ENCODE measurements around the gene CDKAL1. TPM values are rescaled to one million over a fixed set of nuclear protein-coding genes. Genes with fewer than 3 reads are reported as not detected.

The CDKAL1 gene
- total RNA-seq, 1 donor from 2014 or later, result 24.8 TPM

DNA sequence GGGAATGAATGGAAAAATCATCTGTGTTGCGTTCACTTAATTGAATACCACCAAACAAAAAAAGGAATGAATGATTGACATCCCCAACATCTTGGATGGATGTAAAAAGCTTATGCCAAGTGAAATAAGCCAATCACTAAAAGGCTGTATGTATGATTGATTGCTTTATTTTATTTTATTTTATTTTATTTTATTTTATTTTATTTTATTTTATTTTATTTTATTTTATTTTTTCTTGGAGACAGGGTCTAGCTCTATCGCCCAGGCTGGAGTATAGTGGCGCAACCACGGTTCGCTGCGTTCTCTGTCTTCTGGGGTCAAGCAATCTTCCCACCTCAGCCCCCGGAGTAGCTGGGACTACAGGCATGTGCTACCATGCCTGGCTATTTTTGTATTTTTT, 263.3 kb downstream of the CDKAL1 start:
- DNase-seq, result no peak
- TF ChIP-seq, protein P1, sequence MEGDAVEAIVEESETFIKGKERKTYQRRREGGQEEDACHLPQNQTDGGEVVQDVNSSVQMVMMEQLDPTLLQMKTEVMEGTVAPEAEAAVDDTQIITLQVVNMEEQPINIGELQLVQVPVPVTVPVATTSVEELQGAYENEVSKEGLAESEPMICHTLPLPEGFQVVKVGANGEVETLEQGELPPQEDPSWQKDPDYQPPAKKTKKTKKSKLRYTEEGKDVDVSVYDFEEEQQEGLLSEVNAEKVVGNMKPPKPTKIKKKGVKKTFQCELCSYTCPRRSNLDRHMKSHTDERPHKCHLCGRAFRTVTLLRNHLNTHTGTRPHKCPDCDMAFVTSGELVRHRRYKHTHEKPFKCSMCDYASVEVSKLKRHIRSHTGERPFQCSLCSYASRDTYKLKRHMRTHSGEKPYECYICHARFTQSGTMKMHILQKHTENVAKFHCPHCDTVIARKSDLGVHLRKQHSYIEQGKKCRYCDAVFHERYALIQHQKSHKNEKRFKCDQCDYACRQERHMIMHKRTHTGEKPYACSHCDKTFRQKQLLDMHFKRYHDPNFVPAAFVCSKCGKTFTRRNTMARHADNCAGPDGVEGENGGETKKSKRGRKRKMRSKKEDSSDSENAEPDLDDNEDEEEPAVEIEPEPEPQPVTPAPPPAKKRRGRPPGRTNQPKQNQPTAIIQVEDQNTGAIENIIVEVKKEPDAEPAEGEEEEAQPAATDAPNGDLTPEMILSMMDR (IDR thresholded peaks at IDR 0.05; ENCODE audit: partially characterized antibody, unreplicated experiment), result no peak
- Mint-ChIP-seq H3K27me3 (ENCODE audit: unreplicated experiment) (no peaks in the 10 kb centered on the region), H3K27ac (ENCODE audit: unreplicated experiment) (no peak overlapping the region), H3K4me1 (ENCODE audit: low read depth, unreplicated experiment) (peaks cover 2% of the 10 kb centered on the region), H3K4me3 (ENCODE audit: unreplicated experiment) (no peak overlapping the region), H3K36me3 (ENCODE audit: unreplicated experiment) (no peaks in the 10 kb centered on the region), H3K9me3 (ENCODE audit: unreplicated experiment) (no peaks in the 10 kb centered on the region)

- H3K27ac Mint-ChIP-seq (ENCODE audit: unreplicated experiment), result no peak overlapping the region
- no peaks in the 10 kb centered on the region for H3K27me3 Mint-ChIP-seq (ENCODE audit: unreplicated experiment)
- H3K4me3 Mint-ChIP-seq (ENCODE audit: unreplicated experiment), result no peak overlapping the region
- TF ChIP-seq, protein P1 (IDR thresholded peaks at IDR 0.05; ENCODE audit: partially characterized antibody, unreplicated experiment), result no peak
- no peak for DNase-seq
- H3K4me1 Mint-ChIP-seq (ENCODE audit: low read depth, unreplicated experiment), result peaks cover 4% of the 10 kb centered on the region
- H3K9me3 Mint-ChIP-seq (ENCODE audit: unreplicated experiment), result no peaks in the 10 kb centered on the region
- no peaks in the 10 kb centered on the region for H3K36me3 Mint-ChIP-seq (ENCODE audit: unreplicated experiment)
Observed at GRCh38 chr6:20800229-20800628, 266.0 kb downstream of the CDKAL1 start.

DNA sequence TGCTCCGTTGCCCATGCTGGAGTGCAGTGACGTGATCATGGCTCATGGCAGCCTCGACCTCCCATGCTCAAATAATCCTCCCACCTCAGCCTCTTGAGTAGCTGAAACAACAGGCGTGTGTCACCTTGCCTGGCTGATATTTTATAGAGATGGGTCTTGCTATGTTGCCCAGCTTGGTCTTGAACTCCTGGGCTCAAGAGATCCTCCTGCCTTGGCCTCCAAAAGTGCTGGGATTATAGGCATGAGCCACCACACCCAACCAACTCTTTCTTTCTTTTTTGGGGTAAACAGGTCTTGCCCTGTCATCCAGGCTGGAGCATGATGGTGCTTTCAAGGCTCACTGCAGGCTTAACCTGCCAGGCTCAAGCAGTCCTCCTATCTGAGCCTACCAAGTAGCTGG, 266.4 kb downstream of the CDKAL1 start:
- TF ChIP-seq, protein P1 (IDR thresholded peaks at IDR 0.05; ENCODE audit: partially characterized antibody, unreplicated experiment), result no peak
- peaks cover 2% of the 10 kb centered on the region for H3K36me3 Mint-ChIP-seq (ENCODE audit: unreplicated experiment)
- no peaks in the 10 kb centered on the region for H3K27me3 Mint-ChIP-seq (ENCODE audit: unreplicated experiment)
- no peaks in the 10 kb centered on the region for H3K9me3 Mint-ChIP-seq (ENCODE audit: unreplicated experiment)
- H3K27ac Mint-ChIP-seq (ENCODE audit: unreplicated experiment), result no peak overlapping the region
- peaks cover 4% of the 10 kb centered on the region for H3K4me1 Mint-ChIP-seq (ENCODE audit: low read depth, unreplicated experiment)
- DNase-seq, result no peak
- no peak overlapping the region for H3K4me3 Mint-ChIP-seq (ENCODE audit: unreplicated experiment)

GRCh38 chr6:20801595-20801994, 267.3 kb downstream of the CDKAL1 start:
- no peak overlapping the region for H3K27ac Mint-ChIP-seq (ENCODE audit: unreplicated experiment)
- peaks cover 4% of the 10 kb centered on the region for H3K4me1 Mint-ChIP-seq (ENCODE audit: low read depth, unreplicated experiment)
- TF ChIP-seq, protein P1 (IDR thresholded peaks at IDR 0.05; ENCODE audit: partially characterized antibody, unreplicated experiment), result no peak
- no peak for DNase-seq
- no peaks in the 10 kb centered on the region for H3K9me3 Mint-ChIP-seq (ENCODE audit: unreplicated experiment)
- H3K27me3 Mint-ChIP-seq (ENCODE audit: unreplicated experiment), result no peaks in the 10 kb centered on the region
- no peak overlapping the region for H3K4me3 Mint-ChIP-seq (ENCODE audit: unreplicated experiment)
- peaks cover 12% of the 10 kb centered on the region for H3K36me3 Mint-ChIP-seq (ENCODE audit: unreplicated experiment)

DNA sequence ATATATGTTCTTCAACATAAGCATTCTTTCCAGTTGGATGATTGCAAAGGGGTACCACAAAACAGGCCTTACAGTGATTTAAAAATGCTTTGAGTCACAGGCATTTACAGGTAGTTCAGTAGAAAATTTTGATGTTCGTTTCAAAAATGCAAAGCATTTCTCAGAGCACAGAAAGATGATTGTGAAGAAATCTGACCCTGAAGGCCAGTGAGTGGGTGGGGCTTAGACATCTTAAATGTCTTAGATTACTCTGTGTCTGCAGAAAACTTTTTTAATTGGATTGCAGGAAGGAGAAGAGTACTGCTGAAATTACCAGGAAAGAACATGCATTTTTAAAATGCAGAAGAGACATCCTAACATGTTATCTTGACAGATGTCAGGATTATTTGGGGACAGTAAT, 268.3 kb downstream of the CDKAL1 start:
- no peak overlapping the region for H3K27ac Mint-ChIP-seq (ENCODE audit: unreplicated experiment)

More for the DNA sequence above, 268.3 kb downstream of the CDKAL1 start:
- Mint-ChIP-seq H3K4me3 (ENCODE audit: unreplicated experiment) (no peak overlapping the region), H3K9me3 (ENCODE audit: unreplicated experiment) (no peaks in the 10 kb centered on the region), H3K27me3 (ENCODE audit: unreplicated experiment) (no peaks in the 10 kb centered on the region), H3K4me1 (ENCODE audit: low read depth, unreplicated experiment) (peaks cover 4% of the 10 kb centered on the region), H3K36me3 (ENCODE audit: unreplicated experiment) (peaks cover 13% of the 10 kb centered on the region)
- TF ChIP-seq, protein P1 (IDR thresholded peaks at IDR 0.05; ENCODE audit: partially characterized antibody, unreplicated experiment), result no peak
- DNase-seq, result no peak

Measured in glutamatergic neuron (in vitro differentiated cells).